Large intestine (tissue), 12 donors: ENCODE data around the gene ACO2. TPM values are rescaled to one million over a fixed set of nuclear protein-coding genes. Genes with fewer than 3 reads are reported as not detected.
A peak's percentile ranks its signal among the peaks of the same experiment; 100 is the strongest.
"Not testable (repeated sequence)": the region's sequence is repeated elsewhere in the genome, so short reads cannot be mapped to it uniquely, and the experiment has no call there.

Experiments used
- DNase-seq, 2 donors: peaks; one replicate each; pipeline versions ENCODE4 v3.0.0 to v3.0.0-alpha.2; 2013
- H3K27ac ChIP-seq: one replicate; pipeline ENCODE4 v1.5.1; 2013; ENCODE audit warnings: low read length
- H3K27me3 ChIP-seq: 2 replicates; pipeline ENCODE4 v1.6.1; 2013; ENCODE audit warnings: low read length; ENCODE audit not compliant: control insufficient read depth, insufficient read depth
- H3K36me3 ChIP-seq: 2 replicates; pipeline ENCODE4 v1.6.1; 2013; ENCODE audit warnings: low read length; ENCODE audit not compliant: control insufficient read depth, insufficient read depth
- H3K4me1 ChIP-seq: one replicate; pipeline ENCODE4 v1.6.1; 2013; ENCODE audit warnings: low read length; ENCODE audit not compliant: control insufficient read depth, insufficient read depth
- H3K4me3 ChIP-seq: one replicate; pipeline ENCODE4 v1.5.1; 2013; ENCODE audit warnings: low read length
- H3K9me3 ChIP-seq: one replicate; pipeline ENCODE4 v1.6.1; 2013; ENCODE audit warnings: mild to moderate bottlenecking, low read depth, low read length, moderate library complexity; ENCODE audit not compliant: control insufficient read depth
- WGBS: methylation state at CpG from one replicate; pipeline ENCODE4 v1.1.5; 2013; ENCODE audit warnings: low lambda C conversion rate; ENCODE audit not compliant: insufficient coverage; 5-methylcytosine and 5-hydroxymethylcytosine counted together
- long read RNA-seq, 11 donors: transcript quantifications; one replicate each; lab custom pipeline, GENCODE V29; 2026
- polyA plus RNA-seq: library from polyadenylated mRNA; unstranded; fragments of 120-200 nt; gene quantifications from one replicate; pipeline ENCODE4 v1.2.1, GENCODE V29; 2013

ACO2 gene
- polyA plus RNA-seq, result 209 TPM
- long read RNA-seq, donor 1, transcript ACO2-201 (18 exons, 2,741 nt), result major isoform, 11 of 16 reads
- long read RNA-seq, donor 1, partial matches to known transcripts, result 0 of 16 reads
- long read RNA-seq, donor 1, other reads (novel, unspliced or antisense), result 5 of 16 reads
- long read RNA-seq, donor 2, transcript ACO2-201 (18 exons, 2,741 nt), result major isoform, 52 of 102 reads
- long read RNA-seq, donor 2, partial matches to known transcripts, result 49 of 102 reads
- long read RNA-seq, donor 2, other reads (novel, unspliced or antisense), result 0 of 102 reads
- long read RNA-seq, donor 3, transcript ACO2-201 (18 exons, 2,741 nt), result major isoform, 48 of 115 reads
- long read RNA-seq, donor 3, partial matches to known transcripts, result 59 of 115 reads
- long read RNA-seq, donor 3, other reads (novel, unspliced or antisense), result 7 of 115 reads
- long read RNA-seq, donor 4, transcript ACO2-201 (18 exons, 2,741 nt), result major isoform, 5 of 5 reads
- long read RNA-seq, donor 4, partial matches to known transcripts, result 0 of 5 reads
- long read RNA-seq, donor 4, other reads (novel, unspliced or antisense), result 0 of 5 reads
- long read RNA-seq, donor 5, transcript ACO2-201 (18 exons, 2,741 nt), result major isoform, 10 of 16 reads
- long read RNA-seq, donor 5, partial matches to known transcripts, result 0 of 16 reads
- long read RNA-seq, donor 5, other reads (novel, unspliced or antisense), result 6 of 16 reads
- long read RNA-seq, donor 6, transcript ACO2-201 (18 exons, 2,741 nt), result major isoform, 35 of 88 reads
- long read RNA-seq, donor 6, partial matches to known transcripts, result 53 of 88 reads
- long read RNA-seq, donor 6, other reads (novel, unspliced or antisense), result 0 of 88 reads
- long read RNA-seq, donor 7, partial matches to known transcripts, result 6 of 10 reads
- long read RNA-seq, donor 7, other reads (novel, unspliced or antisense), result 0 of 10 reads
- long read RNA-seq, donor 8, transcript ACO2-201 (18 exons, 2,741 nt), result major isoform, 42 of 67 reads
- long read RNA-seq, donor 8, partial matches to known transcripts, result 25 of 67 reads
- long read RNA-seq, donor 8, other reads (novel, unspliced or antisense), result 0 of 67 reads
- long read RNA-seq, donor 9, transcript ACO2-201 (18 exons, 2,741 nt), result major isoform, 34 of 77 reads
- long read RNA-seq, donor 9, partial matches to known transcripts, result 43 of 77 reads
- long read RNA-seq, donor 9, other reads (novel, unspliced or antisense), result 0 of 77 reads
- long read RNA-seq, donor 10, transcript ACO2-201 (18 exons, 2,741 nt), result major isoform, 49 of 62 reads
- long read RNA-seq, donor 10, partial matches to known transcripts, result 13 of 62 reads
- long read RNA-seq, donor 10, other reads (novel, unspliced or antisense), result 0 of 62 reads
- long read RNA-seq, donor 11, transcript ACO2-201 (18 exons, 2,741 nt), result major isoform, 20 of 46 reads
- long read RNA-seq, donor 11, partial matches to known transcripts, result 26 of 46 reads
- long read RNA-seq, donor 11, other reads (novel, unspliced or antisense), result 0 of 46 reads

GRCh38 chr22:41468381-41469217, at the start of gene ACO2, which contains the start of gene PHF5A:
Gene ACO2, plus strand, starts transcription at chr22:41469117. Its CDS starts 30 bp downstream, at chr22:41469147.
Gene PHF5A, minus strand, starts transcription at chr22:41468692. Its CDS starts 39 bp downstream, at chr22:41468653.
- H3K36me3 ChIP-seq, result peaks cover 43% of the 10 kb centered on the region
- H3K27ac ChIP-seq, result peak within 1 kb of the TSS; percentile 96
- WGBS, result no CpG with 5 or more reads among the region's 51 CpGs
- peaks cover 30% of the 10 kb centered on the region for H3K4me1 ChIP-seq
- H3K4me3 ChIP-seq, result peak within 1 kb of the TSS; percentile 94
- DNase-seq, result peak; percentile 98 to 100
- H3K27me3 ChIP-seq, result no peaks in the 10 kb centered on the region
- peaks cover 2% of the 10 kb centered on the region for H3K9me3 ChIP-seq

GRCh38 chr22:41425660-41426365, 43.1 kb upstream of the ACO2 start:
- DNase-seq, result no peak
- no peak overlapping the region for H3K27ac ChIP-seq
- no peaks in the 10 kb centered on the region for H3K27me3 ChIP-seq
- H3K4me3 ChIP-seq, result no peak overlapping the region
- WGBS, result no CpG with 5 or more reads among the region's 9 CpGs
- no peaks in the 10 kb centered on the region for H3K9me3 ChIP-seq
- peaks cover 20% of the 10 kb centered on the region for H3K36me3 ChIP-seq
- no peaks in the 10 kb centered on the region for H3K4me1 ChIP-seq

GRCh38 chr22:41429232-41429950, 39.5 kb upstream of the ACO2 start:
- Histone ChIP-seq H3K4me1 (no peaks in the 10 kb centered on the region), H3K4me3 (no peak overlapping the region), H3K36me3 (peaks cover 41% of the 10 kb centered on the region), H3K9me3 (no peaks in the 10 kb centered on the region), H3K27me3 (no peaks in the 10 kb centered on the region), H3K27ac (no peak overlapping the region)
- 91% methylated on average over 2 of the region's 13 CpGs for WGBS
- no peak for DNase-seq

GRCh38 chr22:41429951-41430332, 39.0 kb upstream of the ACO2 start:
- H3K9me3 ChIP-seq, result no peaks in the 10 kb centered on the region
- no CpG with 5 or more reads among the region's 8 CpGs for WGBS
- peaks cover 43% of the 10 kb centered on the region for H3K36me3 ChIP-seq
- DNase-seq, result no peak
- H3K4me3 ChIP-seq, result no peak overlapping the region
- no peak overlapping the region for H3K27ac ChIP-seq
- H3K27me3 ChIP-seq, result no peaks in the 10 kb centered on the region
- H3K4me1 ChIP-seq, result no peaks in the 10 kb centered on the region

- no CpG with 5 or more reads among the region's 6 CpGs for WGBS
- peaks cover 53% of the 10 kb centered on the region for H3K36me3 ChIP-seq
Measured at GRCh38 chr22:41431656-41432055, 37.3 kb upstream of the ACO2 start.

GRCh38 chr22:41433480-41433879, 35.4 kb upstream of the ACO2 start:
- not testable (repeated sequence) for H3K9me3 ChIP-seq, H3K4me3 ChIP-seq, H3K27me3 ChIP-seq, DNase-seq, H3K27ac ChIP-seq, H3K4me1 ChIP-seq
- no CpG with 5 or more reads among the region's 1 CpG for WGBS
- H3K36me3 ChIP-seq, result peaks cover 59% of the 10 kb centered on the region

More at GRCh38 chr22:41431656-41432055, 37.3 kb upstream of the ACO2 start:
- no peaks in the 10 kb centered on the region for H3K9me3 ChIP-seq
- H3K27ac ChIP-seq, result no peak overlapping the region
- no peaks in the 10 kb centered on the region for H3K27me3 ChIP-seq
- DNase-seq, result no peak
- no peaks in the 10 kb centered on the region for H3K4me1 ChIP-seq
- no peak overlapping the region for H3K4me3 ChIP-seq

GRCh38 chr22:41434361-41435003, 34.4 kb upstream of the ACO2 start:
- not testable (repeated sequence) for H3K27me3 ChIP-seq, H3K4me1 ChIP-seq, DNase-seq, H3K4me3 ChIP-seq, H3K27ac ChIP-seq, H3K9me3 ChIP-seq
- WGBS, result no CpG with 5 or more reads among the region's 5 CpGs
- peaks cover 69% of the 10 kb centered on the region for H3K36me3 ChIP-seq

- Histone ChIP-seq H3K4me1 (no peaks in the 10 kb centered on the region), H3K9me3 (no peaks in the 10 kb centered on the region), H3K27ac (no peak overlapping the region), H3K36me3 (peaks cover 77% of the 10 kb centered on the region), H3K27me3 (no peaks in the 10 kb centered on the region), H3K4me3 (no peak overlapping the region)
- WGBS, result no CpG with 5 or more reads among the region's 4 CpGs
- DNase-seq, result no peak
Measured at GRCh38 chr22:41435560-41435959, 33.4 kb upstream of the ACO2 start.
